Measurements from ENCODE around the gene UPP1.

Gene UPP1

DNA sequence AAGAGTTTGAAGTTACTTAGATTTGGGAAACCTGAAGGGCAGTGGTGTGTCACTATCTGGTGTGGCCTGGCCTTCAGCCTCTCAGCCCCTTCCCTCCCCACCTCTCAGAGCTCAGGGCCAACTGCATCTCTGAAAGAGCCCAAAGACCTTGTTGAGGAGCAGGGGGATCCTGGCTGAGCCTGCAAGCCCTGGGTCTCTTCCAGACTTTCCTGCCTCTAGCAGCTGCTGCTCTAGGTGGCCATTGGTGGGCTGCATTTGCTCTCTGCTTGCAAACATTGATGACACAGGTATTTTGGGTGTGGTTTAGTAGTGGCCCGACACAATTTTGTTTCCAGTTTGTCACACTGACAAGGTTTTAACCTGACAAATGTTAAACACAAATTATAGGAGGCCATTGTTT, 3.1 kb upstream of the UPP1 start:
- DNase-seq (ENCODE audit: low spot score): no peak

GRCh38 chr7:48087349-48087748, 1.7 kb upstream of the UPP1 start:
- peak; percentile 65 for DNase-seq (ENCODE audit: low spot score)

- DNase-seq (ENCODE audit: low spot score): peak; percentile 85
Measured at GRCh38 chr7:48088559-48089045, 463 bp upstream of the UPP1 start.

DNA sequence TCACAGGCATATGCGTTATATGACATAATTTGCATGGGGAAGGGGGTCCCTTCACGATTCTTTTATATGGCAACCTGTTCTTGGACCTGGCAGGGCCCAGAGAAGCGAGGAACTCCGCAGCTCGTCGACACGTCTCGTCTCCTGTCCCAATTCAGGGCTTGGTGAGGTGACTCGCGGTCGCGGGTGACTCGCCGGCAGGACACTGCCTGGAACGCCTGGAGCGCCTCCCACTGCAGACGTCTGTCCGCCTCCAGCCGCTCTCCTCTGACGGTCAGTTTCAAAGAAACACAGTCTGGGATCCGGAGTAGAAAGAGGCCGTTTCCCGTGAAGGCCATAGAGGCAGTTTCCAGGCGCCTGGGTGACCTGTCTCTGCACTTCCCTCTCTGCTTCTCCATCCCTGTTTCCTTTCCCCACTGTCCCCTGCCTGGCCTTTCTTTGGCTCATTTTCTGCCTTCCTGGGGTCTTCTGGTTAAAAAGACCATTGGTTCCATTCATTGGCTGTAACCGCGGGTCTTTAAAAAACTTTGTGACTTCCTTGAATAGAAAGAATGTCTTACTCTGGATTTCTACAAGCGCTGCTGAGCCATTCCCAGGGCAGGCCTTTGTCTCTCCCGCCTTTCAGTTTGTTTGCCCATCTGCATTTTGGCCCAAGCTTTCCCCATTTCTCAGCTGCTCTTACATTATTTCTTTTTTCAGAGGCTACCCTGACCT, 1.2 kb downstream of the UPP1 start:
- DNase-seq (ENCODE audit: low spot score): no peak

- no peak for DNase-seq (ENCODE audit: low spot score)
Measured at GRCh38 chr7:48091506-48092433, 2.7 kb downstream of the UPP1 start.

- no peak for DNase-seq (ENCODE audit: low spot score)
Measured at GRCh38 chr7:48094861-48095293, 5.8 kb downstream of the UPP1 start.

- DNase-seq (ENCODE audit: low spot score): peak; percentile 39
Measured at GRCh38 chr7:48096273-48096672, 7.2 kb downstream of the UPP1 start.

DNA sequence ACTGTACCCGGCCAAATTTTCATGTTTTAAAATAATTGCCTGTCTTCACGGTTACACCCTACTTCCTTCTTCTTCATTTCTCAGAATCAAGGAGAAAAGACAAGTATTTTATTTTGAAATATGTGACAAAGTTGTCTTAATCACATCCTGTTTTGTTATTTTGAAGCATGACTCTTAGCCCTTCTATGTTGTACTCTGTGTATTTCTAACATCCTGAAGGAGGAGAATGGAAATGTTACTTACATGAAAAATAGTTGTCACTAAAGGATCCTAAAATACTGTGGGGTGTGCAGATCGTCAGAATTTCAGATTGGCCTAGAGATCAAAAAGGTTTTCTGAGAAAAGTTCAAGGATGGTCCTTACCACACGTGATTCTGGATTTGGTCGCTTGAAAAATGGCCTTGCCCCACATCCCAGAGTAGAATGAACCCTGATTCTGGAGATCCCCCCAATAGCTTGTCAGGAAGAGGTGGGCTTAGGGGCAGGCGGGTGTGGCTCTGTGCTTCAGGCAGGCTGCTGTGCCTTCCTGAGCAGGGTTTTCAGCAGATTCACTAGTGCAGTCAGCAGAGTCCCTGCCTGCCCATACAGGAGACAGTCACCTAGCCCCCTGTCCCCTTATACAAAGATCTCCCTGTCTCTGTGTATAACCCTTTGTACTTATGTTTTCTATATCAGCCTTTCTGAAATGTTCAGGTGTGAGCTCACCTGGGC, 8.6 kb downstream of the UPP1 start:
- no peak for DNase-seq (ENCODE audit: low spot score)

GRCh38 chr7:48098846-48099245, 9.8 kb downstream of the UPP1 start:
- DNase-seq (ENCODE audit: low spot score): no peak

GRCh38 chr7:48099781-48100180, 10.7 kb downstream of the UPP1 start:
- no peak for DNase-seq (ENCODE audit: low spot score)

DNA sequence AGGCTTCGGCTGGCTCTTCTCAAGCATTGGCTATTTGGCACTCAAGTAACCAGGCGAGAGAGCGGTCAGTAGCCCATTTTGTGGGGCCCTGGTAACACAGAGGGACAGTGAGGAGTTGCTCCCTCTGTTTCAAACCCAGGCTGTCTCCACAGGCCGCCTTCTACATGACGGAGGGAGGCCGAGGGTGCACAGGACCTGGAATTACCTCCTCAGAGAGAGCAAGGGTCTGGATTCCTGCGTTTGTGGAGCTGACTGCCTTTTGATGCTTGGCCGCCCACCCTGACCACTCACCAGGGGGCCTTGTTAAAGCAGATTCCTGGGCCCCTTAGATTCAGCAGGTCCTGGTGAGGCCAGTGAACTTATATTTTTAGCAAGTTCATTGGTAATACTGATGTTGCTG, 12.3 kb downstream of the UPP1 start:
- DNase-seq (ENCODE audit: low spot score): no peak

GRCh38 chr7:48101968-48102367, 12.9 kb downstream of the UPP1 start:
- DNase-seq (ENCODE audit: low spot score): no peak

DNA sequence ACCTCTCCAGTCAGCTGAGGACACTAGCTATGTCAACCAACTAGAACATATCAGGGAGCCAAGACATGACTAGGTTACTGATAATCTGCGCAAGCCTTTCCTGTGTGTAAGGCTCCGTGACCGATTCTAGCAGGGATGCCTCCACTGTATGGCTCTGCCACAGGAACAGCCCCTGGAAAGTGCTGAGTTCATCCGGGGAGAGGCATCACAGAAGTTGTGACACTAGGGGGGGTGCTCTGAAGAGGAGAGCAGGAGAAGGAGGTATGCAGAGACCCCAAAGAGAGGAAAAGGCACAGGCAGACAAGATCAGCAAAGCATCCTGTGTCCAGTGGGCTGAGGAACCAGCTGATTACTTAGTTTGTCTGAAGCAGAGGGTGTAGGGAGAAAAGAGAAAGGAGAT, 13.5 kb downstream of the UPP1 start:
- DNase-seq (ENCODE audit: low spot score): no peak

DNA sequence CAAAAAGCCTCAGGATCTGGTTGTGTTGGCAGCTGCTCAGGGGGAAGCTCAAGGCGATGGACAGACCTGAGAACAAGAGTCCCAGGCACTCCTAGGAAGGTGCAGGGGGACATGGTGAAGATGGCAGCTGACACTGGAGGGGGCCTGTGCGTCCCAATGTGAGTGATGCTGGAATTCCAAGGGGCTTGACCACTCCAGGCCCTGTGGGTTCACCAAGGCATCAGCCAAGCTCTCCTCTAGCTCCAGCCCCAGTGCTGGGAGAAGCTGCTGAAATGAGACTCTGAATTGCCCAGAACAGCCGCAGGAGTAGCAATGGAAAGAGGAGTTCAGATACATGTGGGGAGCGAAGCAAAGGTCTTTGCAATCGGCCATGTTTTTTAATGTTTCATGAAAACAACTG, 16.0 kb downstream of the UPP1 start:
- DNase-seq (ENCODE audit: low spot score): no peak

GRCh38 chr7:48106906-48107659, 18.0 kb downstream of the UPP1 start:
- DNase-seq (ENCODE audit: low spot score): no peak

DNA sequence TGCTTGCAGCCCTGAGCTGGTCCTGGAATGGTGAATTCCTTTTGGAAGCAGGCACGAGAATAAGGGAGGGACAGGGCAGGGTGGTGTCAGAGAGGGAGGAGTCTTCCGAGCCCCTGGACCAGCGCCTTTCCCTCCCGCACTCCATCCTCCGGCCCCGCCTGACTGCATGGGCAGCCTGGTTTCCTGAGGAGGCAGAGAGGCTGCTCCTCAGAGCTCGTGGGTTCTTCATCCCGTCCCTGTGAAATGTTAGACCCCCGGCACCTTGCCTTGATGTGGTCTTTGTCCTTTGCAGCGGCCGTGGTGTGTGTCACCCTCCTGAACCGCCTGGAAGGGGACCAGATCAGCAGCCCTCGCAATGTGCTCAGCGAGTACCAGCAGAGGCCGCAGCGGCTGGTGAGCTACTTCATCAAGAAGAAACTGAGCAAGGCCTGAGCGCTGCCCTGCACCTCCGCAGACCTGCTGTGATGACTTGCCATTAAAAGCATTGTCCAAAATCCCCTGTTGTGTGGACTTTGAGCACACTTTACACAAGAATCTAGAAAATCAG, 18.9 kb downstream of the UPP1 start:
- DNase-seq (ENCODE audit: low spot score): no peak

- no peak for DNase-seq (ENCODE audit: low spot score)
Measured at GRCh38 chr7:48108959-48109847, 20.1 kb downstream of the UPP1 start.

- DNase-seq (ENCODE audit: low spot score): peak; percentile 84
Measured at GRCh38 chr7:48109848-48110663, 21.0 kb downstream of the UPP1 start.

- no peak for DNase-seq (ENCODE audit: low spot score)
Measured at GRCh38 chr7:48110868-48111267, 21.8 kb downstream of the UPP1 start.

DNA sequence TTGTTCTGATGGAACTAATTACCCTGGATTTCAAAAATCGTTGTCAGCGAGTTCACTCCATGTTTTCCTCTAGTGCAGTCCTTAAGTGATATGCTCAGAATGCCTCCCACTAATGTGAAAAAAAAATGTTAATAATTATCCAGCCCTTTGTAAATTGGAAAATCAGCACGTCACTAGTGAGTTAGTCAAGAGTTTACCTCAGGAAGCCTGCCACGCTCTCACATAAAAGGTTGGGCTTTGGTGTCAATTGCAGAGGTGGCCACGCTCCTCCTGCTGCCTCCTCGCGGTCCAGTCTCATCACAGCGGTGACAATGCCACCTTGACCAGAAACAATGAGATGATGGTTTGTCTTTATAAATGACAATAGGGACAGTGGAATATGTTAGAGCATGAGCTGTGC, 22.5 kb downstream of the UPP1 start:
- DNase-seq (ENCODE audit: low spot score): no peak
